ENCODE data around the gene LONP1.
"Not testable (repeated sequence)": the region's sequence is repeated elsewhere in the genome, so short reads cannot be mapped to it uniquely, and the experiment has no call there.

Gene LONP1

DNA sequence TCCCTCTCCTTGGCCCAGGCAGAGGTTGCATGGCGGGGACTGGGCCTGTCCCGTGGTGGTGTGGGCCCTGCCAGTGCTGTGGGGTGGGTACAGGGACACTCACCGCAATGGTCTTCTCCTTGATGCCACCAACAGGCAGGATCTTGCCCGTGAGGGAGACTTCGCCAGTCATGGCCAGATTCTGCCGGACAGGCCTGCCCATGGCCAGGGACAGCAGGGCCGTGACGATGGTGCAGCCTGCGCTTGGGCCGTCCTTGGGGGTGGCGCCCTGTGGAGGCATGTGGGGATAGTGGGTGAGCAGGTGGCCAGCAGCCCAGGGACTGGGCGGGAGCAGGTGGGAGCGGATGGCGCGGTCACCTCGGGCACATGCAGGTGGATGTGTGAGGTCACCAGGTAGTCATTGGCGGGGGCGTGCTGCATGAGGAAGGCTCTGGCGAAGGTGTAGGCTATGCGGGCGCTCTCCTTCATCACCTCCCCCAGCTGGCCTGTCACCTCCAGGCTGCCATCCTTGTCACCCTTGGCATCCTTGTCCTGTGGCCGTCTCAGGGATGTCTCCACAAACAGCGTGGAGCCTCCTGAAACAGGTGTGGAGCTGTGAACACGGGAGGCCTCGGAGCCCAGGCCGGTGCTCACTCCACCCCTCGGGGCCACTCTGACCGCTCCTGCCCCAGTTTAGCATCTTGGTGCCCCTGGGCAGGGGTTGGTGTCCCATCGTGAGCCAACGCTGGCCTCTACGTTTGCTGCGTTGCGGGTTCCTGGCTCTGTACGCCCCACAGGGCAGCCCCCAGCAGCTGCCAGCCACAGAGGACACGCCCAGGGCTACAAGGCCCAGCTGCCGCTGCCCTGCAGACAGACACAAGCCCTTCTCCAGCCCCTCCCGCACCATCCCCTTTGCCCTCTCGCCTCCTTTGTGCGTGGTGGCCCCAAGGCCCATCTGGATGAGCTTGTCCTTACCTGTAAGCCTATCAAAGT is 26.5 kb downstream of the LONP1 start:
- TF ChIP-seq ZNF274 (IDR thresholded peaks at IDR 0.05; ENCODE audit: low read depth, low read length) = no peak
- H3K4me3 ChIP-seq (ENCODE audit: low read length) = no peak overlapping the region

DNA sequence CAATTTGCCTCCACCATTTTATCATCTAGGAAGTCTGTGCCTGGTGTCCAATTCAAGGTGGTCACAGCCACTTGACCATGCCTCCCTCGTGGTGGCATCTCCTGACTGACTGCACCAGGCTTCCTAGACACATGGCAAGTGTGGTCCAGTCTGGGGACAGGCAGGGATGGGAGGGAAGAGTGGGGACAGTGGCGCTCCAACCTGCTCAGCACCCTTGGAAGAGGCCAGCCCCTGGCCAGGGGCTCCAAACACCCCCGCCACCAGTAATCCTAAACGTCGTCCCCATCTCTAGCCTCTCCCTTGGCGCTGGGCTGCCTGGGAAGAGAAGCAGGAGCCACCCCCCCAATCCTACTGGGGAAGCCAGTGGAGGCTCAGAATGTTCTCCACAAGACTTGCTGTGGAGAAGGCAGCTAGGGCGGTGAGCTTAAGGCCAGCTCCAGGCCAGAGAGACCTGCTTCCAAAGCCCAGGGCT is 27.2 kb downstream of the LONP1 start:
- TF ChIP-seq ZNF274 (IDR thresholded peaks at IDR 0.05; ENCODE audit: low read depth, low read length) = no peak
- H3K4me3 ChIP-seq (ENCODE audit: low read length) = no peak overlapping the region

DNA sequence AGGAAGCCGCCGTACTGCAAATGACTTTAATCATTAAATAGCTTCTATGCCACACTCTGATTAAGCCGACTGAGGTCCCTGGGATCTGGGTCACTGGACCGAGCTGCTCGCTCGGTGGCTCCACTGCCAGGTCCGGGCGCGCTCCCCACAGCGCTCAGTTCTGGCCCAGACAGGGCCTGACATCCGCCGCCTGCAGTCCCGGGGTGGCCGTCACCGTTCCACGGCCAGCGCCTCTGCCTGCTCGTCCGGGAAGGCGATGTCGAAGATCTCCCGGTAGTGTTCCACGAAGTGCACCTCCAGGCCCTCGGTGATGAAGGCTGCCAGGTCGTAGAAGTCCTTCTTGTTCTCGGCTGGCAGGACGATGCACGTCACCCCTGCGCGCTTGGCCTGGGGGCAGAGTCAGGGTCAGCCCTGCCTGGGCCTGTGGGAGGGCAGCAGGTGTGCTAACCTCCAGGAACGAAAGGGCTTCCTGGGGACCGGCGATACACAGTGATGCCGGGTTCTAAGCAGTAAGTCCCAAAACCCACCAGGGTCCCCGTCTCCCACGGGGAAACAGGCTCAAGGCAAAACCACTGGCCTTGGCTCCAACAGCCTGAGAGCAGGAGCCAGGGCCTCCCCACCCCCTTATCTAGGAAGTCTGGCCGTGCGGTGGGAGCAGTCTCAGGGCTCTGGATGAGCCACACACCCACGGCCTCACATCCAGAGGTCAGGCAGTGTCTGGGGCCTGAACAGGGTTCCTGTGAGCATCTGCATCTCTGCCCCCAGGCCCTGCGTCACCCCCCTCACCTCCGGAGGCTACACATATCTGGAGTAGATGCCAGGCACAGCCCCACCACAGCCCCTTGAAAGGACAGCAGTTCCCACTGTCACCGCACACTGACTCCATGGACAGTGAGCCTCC is 27.9 kb downstream of the LONP1 start:
- no peak for TF ChIP-seq ZNF274 (IDR thresholded peaks at IDR 0.05; ENCODE audit: low read depth, low read length)
- peak overlapping the region; percentile 90 for H3K4me3 ChIP-seq (ENCODE audit: low read length)

DNA sequence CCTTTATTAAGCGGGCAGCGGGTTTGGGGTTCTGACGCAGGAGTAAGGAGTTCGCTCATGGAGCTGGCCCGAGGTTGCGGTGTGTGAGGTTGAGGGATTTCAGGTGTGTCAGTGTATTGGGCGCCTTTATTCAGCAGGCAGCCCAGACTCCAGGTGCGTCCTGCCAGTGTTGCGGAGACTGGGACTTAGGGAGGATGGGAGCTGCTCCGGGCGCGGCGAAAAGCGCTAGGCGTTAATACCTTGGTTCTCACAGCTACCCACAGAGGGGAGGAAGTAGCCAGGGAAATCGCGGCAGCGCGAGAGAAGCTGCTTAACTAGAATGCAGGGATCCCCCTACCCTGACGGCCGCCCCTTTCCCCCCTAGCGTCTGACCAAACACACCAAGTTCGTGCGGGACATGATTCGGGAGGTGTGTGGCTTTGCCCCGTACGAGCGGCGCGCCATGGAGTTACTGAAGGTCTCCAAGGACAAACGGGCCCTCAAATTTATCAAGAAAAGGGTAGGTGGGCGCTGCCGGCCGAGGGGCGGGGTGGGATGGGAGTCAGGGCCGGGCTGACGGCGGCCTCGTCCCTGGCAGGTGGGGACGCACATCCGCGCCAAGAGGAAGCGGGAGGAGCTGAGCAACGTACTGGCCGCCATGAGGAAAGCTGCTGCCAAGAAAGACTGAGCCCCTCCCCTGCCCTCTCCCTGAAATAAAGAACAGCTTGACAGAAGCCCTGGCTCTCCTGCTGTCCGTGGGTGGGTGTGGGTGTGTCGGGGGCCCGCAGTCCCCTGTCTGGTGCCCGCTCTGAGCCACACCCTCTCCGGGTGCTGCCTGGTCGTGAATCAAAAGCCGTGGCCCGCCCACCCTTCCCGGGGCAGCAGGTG is 28.8 kb downstream of the LONP1 start:
- peak overlapping the region; percentile 90 for H3K4me3 ChIP-seq (ENCODE audit: low read length)
- TF ChIP-seq ZNF274 (IDR thresholded peaks at IDR 0.05; ENCODE audit: low read depth, low read length) = no peak

DNA sequence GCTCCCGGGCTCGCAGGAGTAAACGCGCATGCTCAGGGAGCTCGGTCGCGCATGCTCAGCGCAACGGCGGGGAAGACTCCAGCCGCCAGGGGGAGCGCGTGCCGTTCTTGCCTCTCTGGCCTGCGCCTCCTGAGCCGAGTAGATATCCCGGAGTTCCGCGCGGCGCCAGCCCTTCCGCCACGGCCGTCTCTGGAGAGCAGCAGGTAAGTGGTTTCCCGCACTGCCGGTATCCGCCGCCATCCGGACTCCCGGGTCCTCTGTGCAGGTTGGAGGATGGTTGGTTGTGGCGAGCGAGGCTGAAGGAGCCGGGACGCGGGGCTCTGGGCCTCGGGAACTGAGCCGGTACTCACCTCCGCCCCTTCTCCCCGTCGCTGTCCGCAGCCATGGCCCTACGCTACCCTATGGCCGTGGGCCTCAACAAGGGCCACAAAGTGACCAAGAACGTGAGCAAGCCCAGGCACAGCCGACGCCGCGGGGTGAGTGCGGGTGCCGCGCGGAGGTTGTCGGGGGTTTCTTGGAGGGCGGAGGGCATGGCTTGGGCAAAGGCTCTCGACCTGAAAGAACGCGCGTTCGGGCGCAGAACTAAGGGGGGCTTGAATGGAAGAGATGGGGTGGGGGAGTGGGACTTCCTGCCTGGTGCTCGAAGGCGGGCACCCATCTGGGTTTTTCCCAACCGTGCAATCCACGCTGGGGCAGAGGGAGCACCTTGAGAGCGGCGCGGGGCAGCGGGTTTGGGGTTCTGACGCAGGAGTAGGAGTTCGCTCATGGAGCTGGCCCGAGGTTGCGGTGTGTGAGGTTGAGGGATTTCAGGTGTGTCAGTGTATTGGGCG is 29.6 kb downstream of the LONP1 start, which contains the start of gene RPL36:
RPL36 (plus strand) TSS at position 171 of the 830 bp plus-strand sequence; CDS start at position 384, 213 bp downstream.
- TF ChIP-seq ZNF274 (IDR thresholded peaks at IDR 0.05; ENCODE audit: low read depth, low read length) = no peak

DNA sequence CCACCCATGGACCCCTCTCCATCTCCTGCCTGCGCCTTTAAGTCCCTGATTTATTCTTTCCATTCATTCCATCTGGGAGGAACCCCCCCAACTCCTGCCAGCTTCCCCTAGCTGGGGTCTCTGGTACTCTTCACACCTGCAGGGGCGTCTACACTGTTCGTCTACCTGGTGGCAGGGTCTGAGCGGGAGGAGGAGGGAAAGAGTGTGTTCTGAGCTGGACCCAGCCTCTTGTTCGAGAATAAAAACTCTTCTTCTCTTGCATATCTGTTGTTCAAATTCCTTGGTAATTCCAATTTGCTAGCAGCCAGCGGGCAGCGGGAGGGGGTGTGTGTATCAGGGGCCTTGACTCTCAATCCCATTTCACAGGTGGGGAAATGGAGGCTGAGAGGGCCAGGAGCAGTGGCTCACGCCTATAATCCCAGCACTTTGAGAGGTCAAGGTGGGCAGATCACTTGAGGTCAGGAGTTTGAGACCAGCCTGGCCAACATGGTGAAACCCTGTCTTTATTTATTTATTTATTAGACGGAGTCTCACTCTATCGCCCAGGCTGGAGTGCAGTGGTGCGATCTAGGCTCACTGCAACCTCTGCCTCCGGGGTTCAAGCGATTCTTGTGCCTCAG is 31.6 kb downstream of the LONP1 start:
- not testable (repeated sequence) for H3K4me3 ChIP-seq (ENCODE audit: low read length)

More for the DNA sequence above, 29.6 kb downstream of the LONP1 start, which contains the start of gene RPL36:
- H3K4me3 ChIP-seq (ENCODE audit: low read length) = peak within 1 kb of the TSS; percentile 90

DNA sequence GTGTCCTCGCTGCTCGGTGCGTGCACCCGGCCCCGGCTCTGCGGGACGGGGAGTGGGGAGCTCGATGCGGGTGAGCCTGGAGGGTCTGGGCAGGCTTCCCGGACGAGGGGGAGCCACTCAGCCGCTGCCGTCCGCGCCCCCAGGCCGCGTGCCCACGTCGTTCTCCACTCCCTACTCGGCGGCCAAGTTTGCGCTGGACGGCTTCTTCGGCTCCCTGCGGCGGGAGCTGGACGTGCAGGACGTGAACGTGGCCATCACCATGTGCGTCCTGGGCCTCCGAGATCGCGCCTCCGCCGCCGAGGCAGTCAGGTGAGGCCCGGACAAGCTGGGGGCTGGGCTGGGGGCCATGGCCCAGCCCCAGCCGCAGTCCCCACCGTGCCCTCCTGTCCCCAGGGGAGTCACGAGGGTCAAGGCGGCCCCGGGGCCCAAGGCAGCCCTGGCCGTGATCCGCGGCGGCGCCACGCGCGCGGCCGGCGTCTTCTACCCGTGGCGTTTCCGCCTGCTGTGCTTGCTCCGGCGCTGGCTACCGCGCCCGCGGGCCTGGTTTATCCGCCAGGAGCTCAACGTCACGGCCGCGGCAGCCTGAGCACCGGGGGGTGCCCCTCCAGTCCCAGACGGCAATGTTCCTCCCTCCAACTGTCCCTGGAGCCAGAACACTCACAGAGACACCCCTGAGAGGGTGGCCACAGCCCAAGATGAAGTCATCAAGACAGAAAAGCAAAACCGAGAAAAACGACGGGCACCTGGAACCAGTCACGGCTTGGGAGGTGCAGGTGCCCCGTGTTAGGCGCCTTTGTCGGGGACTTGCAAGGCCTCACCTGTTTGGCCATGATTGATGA is 32.4 kb downstream of the LONP1 start:
- no peak overlapping the region; the same call in 1 of the 2 replicates for H3K4me3 ChIP-seq (ENCODE audit: low read length)
- TF ChIP-seq ZNF274 (IDR thresholded peaks at IDR 0.05; ENCODE audit: low read depth, low read length) = no peak

DNA sequence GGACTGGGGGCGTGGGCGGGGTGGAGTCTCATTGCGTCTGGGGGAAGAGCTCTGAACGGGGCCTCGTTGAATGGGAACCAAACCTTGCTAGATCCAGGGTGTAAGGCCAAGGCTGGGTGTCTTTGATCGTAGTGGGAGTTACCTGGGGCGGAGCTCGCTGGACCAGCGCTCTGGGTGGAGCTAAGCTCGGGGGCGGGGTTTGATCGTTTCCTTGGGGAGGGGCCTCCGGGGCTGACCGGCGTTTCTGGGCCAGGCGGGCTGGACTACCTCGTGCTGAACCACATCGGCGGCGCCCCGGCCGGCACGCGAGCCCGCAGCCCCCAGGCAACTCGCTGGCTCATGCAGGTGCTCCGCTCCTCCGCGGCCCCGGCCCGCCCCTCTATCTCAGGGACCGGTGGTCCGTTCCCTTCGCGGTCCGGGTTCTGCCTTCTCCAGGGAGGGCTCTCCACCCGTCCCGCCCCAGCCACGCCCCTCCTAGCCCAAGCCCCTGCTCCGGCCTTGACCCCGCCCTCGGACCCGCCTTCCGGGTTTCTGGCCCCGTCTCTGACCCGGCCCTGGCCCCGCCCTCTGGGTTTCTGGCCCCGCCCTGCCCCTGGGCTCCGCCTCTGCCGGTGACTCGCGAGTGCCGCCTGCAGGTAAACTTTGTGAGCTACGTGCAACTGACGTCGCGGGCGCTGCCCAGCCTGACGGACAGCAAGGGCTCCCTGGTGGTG is 33.1 kb downstream of the LONP1 start:
- peak overlapping the region; percentile 59; the same call in 1 of the 2 replicates for H3K4me3 ChIP-seq (ENCODE audit: low read length)
- TF ChIP-seq ZNF274 (IDR thresholded peaks at IDR 0.05; ENCODE audit: low read depth, low read length) = no peak

DNA sequence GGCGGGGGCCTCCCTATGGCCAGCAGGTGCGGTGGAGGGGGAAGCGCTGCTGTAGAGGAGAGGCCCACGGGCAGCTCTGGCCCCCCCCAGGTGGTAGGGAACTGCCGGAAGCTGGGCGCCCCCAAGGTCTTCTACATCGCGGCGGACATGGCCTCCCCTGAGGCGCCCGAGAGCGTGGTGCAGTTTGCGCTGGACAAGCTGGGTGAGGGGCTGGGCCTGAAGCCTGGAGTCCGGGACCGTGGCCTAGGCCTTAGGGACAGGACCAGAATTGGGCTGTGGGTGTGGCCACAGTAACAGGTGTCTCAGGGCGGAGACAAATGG is 33.7 kb downstream of the LONP1 start:
- TF ChIP-seq ZNF274 (IDR thresholded peaks at IDR 0.05; ENCODE audit: low read depth, low read length) = no peak
- H3K4me3 ChIP-seq (ENCODE audit: low read length) = peak overlapping the region; percentile 59; the same call in 1 of the 2 replicates

DNA sequence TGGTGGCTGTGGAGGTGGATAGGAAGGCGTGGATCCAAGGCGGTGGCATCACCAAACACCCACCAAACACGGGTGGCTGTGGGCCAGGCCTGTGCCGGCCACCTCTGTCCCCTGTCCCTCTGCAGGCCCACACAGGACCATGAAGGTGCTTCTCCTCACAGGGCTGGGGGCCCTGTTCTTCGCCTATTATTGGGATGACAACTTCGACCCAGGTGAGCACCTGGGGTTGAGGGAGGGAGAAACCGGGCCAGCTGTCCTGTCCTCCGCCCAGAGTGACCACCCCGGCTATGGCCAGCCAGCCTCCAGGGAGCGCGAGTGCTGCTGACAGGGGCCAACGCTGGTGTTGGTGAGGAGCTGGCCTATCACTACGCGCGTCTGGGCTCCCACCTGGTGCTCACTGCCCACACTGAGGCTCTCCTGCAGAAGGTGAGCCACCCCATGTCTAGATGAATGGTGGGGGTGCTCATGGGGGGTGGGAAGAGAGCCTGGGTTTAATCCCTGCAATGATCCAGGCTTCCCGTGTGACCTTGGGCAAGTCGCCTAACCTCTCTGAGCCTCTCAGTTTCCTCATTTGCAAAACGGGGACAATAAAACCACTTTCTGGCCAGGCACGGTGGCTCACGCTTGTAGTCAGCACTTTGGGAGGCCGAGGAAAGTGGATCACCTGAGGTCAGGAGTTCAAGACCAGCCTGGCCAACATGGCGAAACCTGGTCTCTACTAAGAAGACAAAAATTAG is 35.1 kb downstream of the LONP1 start:
- no peak for TF ChIP-seq ZNF274 (IDR thresholded peaks at IDR 0.05; ENCODE audit: low read depth, low read length)
- H3K4me3 ChIP-seq (ENCODE audit: low read length) = no peak overlapping the region
